NCI-H460 (cell line): ENCODE data around the gene UGT1A5. TPM values are rescaled to one million over a fixed set of nuclear protein-coding genes. Genes with fewer than 3 reads are reported as not detected.

Source experiments
- DNase-seq: peaks from one replicate; pipeline ENCODE4 v3.0.0-alpha.2; 2016; ENCODE audit warnings: low read depth; ENCODE audit errors: extremely low read depth
- total RNA-seq: library from RNA; depleted of rRNA; stranded (reverse); fragments of >200 nt; shearing (Covaris generic); gene quantifications from 2 replicates; pipeline ENCODE4 v1.2.3, GENCODE V29; 2014; rRNA removed

The UGT1A5 gene
- total RNA-seq, 1 experiment from 2014 or later = not detected

DNA sequence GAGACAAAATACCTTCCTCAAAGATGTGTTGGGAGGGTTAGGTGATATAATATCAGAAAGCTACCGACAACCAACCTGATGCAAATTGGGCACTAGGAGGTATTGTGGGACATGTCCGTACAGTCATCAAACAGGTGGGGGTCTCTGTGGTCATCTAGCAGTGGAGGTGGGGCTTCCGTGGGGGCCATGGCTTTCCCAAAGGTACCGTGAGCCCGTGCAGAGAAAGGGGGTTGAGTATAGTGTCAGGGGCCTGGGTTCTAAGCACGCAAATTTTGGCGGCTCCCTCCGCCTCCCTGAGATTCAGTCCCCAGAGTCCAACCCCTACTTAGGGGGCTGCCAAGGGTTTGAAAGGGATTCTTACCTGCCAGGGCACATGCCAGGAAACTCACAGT is 109.0 kb downstream of the UGT1A5 start:
- no peak for DNase-seq

DNA sequence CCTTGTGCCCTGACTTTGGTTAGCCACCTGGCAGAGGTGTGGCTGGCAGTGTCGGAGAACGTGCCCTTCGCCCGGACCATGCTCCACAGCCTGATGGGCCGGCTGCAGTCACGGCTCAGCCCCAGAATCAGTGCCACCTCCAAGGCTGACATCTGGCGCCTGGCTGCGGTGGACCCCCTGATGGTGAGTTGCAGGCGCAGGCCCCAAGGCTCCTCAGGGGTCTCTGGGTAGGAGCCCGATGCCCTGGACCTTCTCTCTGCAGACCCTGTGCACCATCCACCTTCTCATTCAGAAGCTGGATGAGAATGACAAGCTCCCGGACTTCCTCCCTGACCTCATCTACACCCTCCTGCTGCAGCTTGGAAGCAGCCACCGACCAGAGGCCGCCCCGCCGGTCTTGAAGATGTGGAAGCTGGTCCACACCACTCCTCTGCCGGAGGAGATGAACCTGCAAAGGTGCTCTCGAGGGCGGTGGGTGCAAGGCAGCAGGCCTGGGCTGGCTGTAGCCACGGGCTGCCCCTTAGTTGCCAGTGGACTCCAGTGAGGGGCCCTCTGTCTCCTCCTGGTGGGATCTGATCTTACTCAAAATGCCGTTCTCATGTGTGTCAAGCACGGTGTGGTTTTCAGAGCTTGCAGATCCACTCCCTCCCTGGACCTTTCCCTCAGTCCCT is 109.5 kb downstream of the UGT1A5 start:
- DNase-seq = no peak

Other genes starting within 250 kb of the UGT1A5 start
- 41.0 and 43.6 TPM in 2 replicates for gene USP40, start 146.1 kb upstream of the UGT1A5 start, total RNA-seq
- not detected in 2 replicates for gene UGT1A8, start 95.3 kb upstream of the UGT1A5 start, total RNA-seq
- not detected in 2 replicates for gene UGT1A10, start 76.5 kb upstream of the UGT1A5 start, total RNA-seq
- gene UGT1A9, start 41.0 kb upstream of the UGT1A5 start, total RNA-seq = not detected in 2 replicates
- gene UGT1A7, start 31.0 kb upstream of the UGT1A5 start, total RNA-seq = not detected in 2 replicates
- gene UGT1A6, start 20.0 kb upstream of the UGT1A5 start, total RNA-seq = not detected in 2 replicates
- gene UGT1A4, start 5.8 kb downstream of the UGT1A5 start, total RNA-seq = 0.20 TPM in 1 of 2 replicates, not detected in the other
- gene UGT1A3, start 16.1 kb downstream of the UGT1A5 start, total RNA-seq = not detected in 2 replicates
- gene UGT1A1, start 47.4 kb downstream of the UGT1A5 start, total RNA-seq = not detected in 2 replicates
- gene MROH2A, start 65.4 kb downstream of the UGT1A5 start, total RNA-seq = not detected in 2 replicates
- gene HJURP, start 141.6 kb downstream of the UGT1A5 start, total RNA-seq = 97.8 and 106 TPM in 2 replicates
- not detected in 2 replicates for gene TRPM8, start 204.5 kb downstream of the UGT1A5 start, total RNA-seq